Amniotic epithelial cell (primary cell): ENCODE results near the gene MYO1A.
"Not testable (repeated sequence)": the region's sequence is repeated elsewhere in the genome, so short reads cannot be mapped to it uniquely, and the experiment has no call there.

Experiments
- DNase-seq: peaks from one replicate; pipeline ENCODE4 v3.0.0-alpha.2; 2010; ENCODE audit warnings: low read depth

MYO1A gene

GRCh38 chr12:56993346-56993745 is 56.6 kb downstream of the MYO1A start:
- no peak for DNase-seq

GRCh38 chr12:56991319-56992246 is 58.3 kb downstream of the MYO1A start:
- DNase-seq = no peak

- no peak for DNase-seq
Observed at GRCh38 chr12:56990648-56991318, 59.1 kb downstream of the MYO1A start.

- DNase-seq = no peak
Observed at GRCh38 chr12:56989861-56990610, 59.9 kb downstream of the MYO1A start.

GRCh38 chr12:56988207-56988739 is 61.7 kb downstream of the MYO1A start:
- peak; percentile 63 for DNase-seq

- peak; percentile 60 for DNase-seq
Observed at GRCh38 chr12:56987551-56988053, 62.3 kb downstream of the MYO1A start.

GRCh38 chr12:56987011-56987410 is 62.9 kb downstream of the MYO1A start:
- no peak for DNase-seq

- DNase-seq = peak; percentile 54
Observed at GRCh38 chr12:56985714-56986113, 64.2 kb downstream of the MYO1A start.

GRCh38 chr12:56983386-56983785 is 66.5 kb downstream of the MYO1A start:
- DNase-seq = no peak

GRCh38 chr12:56982578-56983236 is 67.2 kb downstream of the MYO1A start:
- DNase-seq = not testable (repeated sequence)

GRCh38 chr12:56980941-56981530 is 68.9 kb downstream of the MYO1A start:
- DNase-seq = no peak

GRCh38 chr12:56980268-56980667 is 69.7 kb downstream of the MYO1A start:
- no peak for DNase-seq

- no peak for DNase-seq
Observed at GRCh38 chr12:56979628-56980027, 70.3 kb downstream of the MYO1A start.
